IMR-90 (cell line): ENCODE measurements around the gene IL16. TPM values are rescaled to one million over a fixed set of nuclear protein-coding genes. Genes with fewer than 3 reads are reported as not detected.

ENCODE experiments used
- ATAC-seq: fragments of 200-7000 bp; cut with Tn5 transposase; 2 replicates; pipeline ENCODE4 v1.9.1; 2020; ENCODE audit warnings: low read depth, mild to moderate bottlenecking, moderate library complexity
- BruUV-seq: library from RNA; stranded (reverse); fragments of 400-500 nt; replicated peaks from 2 replicates; lab custom pipeline; 2021; lab: Mats Ljungman, UMichigan
- CTCF ChIA-PET: fragments of 300-600 bp; formaldehyde crosslinking; extraction: SDS; loops from one replicate; lab custom pipeline; 2021; ENCODE audit warnings: antibody characterized with exemption; lab: Yijun Ruan, JAX
- POLR2A ChIA-PET: fragments of 300-600 bp; sonication (Branson Sonifier 250); formaldehyde crosslinking; loops from one replicate; lab custom pipeline; 2022; ENCODE audit warnings: antibody characterized with exemption; ENCODE audit not compliant: unreplicated experiment; lab: Charles Lee
- DNase-seq: peaks from one replicate; pipeline ENCODE4 v3.0.0; 2013
- H2AFZ ChIP-seq: replicated peaks from 2 replicates; pipeline ENCODE3; 2013; ENCODE audit warnings: low read length, mild to moderate bottlenecking; ENCODE audit not compliant: poor library complexity
- H2AK5ac ChIP-seq: 2 replicates; pipeline ENCODE4 v1.6.1; 2013; ENCODE audit warnings: low read depth, low read length, inconsistent platforms
- H2AK9ac ChIP-seq: replicated peaks from 2 replicates; pipeline ENCODE3; 2013; ENCODE audit warnings: mild to moderate bottlenecking, low read depth, low read length, moderate library complexity; ENCODE audit not compliant: poor library complexity
- H2BK120ac ChIP-seq: 2 replicates; pipeline ENCODE4 v1.6.1; 2013; ENCODE audit warnings: low read depth, low read length, inconsistent platforms
- H2BK15ac ChIP-seq: 3 replicates; pipeline ENCODE4 v1.6.1; 2013; ENCODE audit warnings: low read depth, low read length, inconsistent platforms
- H2BK20ac ChIP-seq: 2 replicates; pipeline ENCODE4 v1.6.1; 2013; ENCODE audit warnings: low read depth, mild to moderate bottlenecking, inconsistent platforms, low read length, moderate library complexity
- H2BK5ac ChIP-seq: 2 replicates; pipeline ENCODE4 v1.6.1; 2013; ENCODE audit warnings: mild to moderate bottlenecking, low read depth, low read length, inconsistent platforms; ENCODE audit not compliant: poor library complexity, severe bottlenecking
- H3K14ac ChIP-seq: replicated peaks from 2 replicates; pipeline ENCODE4 v1.6.1; 2013; ENCODE audit warnings: low read depth, low read length, inconsistent platforms
- H3K18ac ChIP-seq: 2 replicates; pipeline ENCODE4 v1.6.1; 2013; ENCODE audit warnings: low read depth, low read length, control low read depth
- H3K23ac ChIP-seq: 2 replicates; pipeline ENCODE4 v1.6.1; 2013; ENCODE audit warnings: low read depth, low read length, inconsistent platforms
- H3K27ac ChIP-seq: 2 replicates; pipeline ENCODE4 v1.5.1; 2013; ENCODE audit warnings: mild to moderate bottlenecking, control low read depth, low read length; ENCODE audit not compliant: insufficient read depth
- H3K27me3 ChIP-seq: 2 replicates; pipeline ENCODE4 v1.6.1; 2013; ENCODE audit warnings: low read length; ENCODE audit not compliant: control insufficient read depth, insufficient read depth
- H3K36me3 ChIP-seq: 2 replicates; pipeline ENCODE4 v1.6.1; 2013; ENCODE audit warnings: low read length, mixed read lengths; ENCODE audit not compliant: control insufficient read depth, insufficient read depth
- H3K4ac ChIP-seq: 2 replicates; pipeline ENCODE4 v1.6.1; 2013; ENCODE audit warnings: low read depth, low read length, inconsistent platforms
- H3K4me1 ChIP-seq: 2 replicates; pipeline ENCODE4 v1.6.1; 2013; ENCODE audit warnings: low read length, mixed read lengths; ENCODE audit not compliant: control insufficient read depth, insufficient read depth
- H3K4me2 ChIP-seq: 2 replicates; pipeline ENCODE4 v1.6.1; 2013; ENCODE audit warnings: low read depth, mild to moderate bottlenecking, control low read depth, low read length, moderate library complexity
- H3K4me3 ChIP-seq: 2 replicates; pipeline ENCODE4 v1.5.1; 2013; ENCODE audit warnings: low read depth, mild to moderate bottlenecking, control low read depth, low read length, moderate library complexity; ENCODE audit not compliant: insufficient read depth
- H3K56ac ChIP-seq: 2 replicates; pipeline ENCODE4 v1.6.1; 2013; ENCODE audit warnings: low read length, inconsistent platforms; ENCODE audit not compliant: insufficient read depth; ENCODE audit errors: extremely low read depth
- H3K79me1 ChIP-seq, 2 experiments: 2 replicates each; pipeline ENCODE4 v1.6.1; 2013; ENCODE audit warnings: low read length in 2 of 2, inconsistent platforms in 1 of 2, low read depth in 1 of 2
- H3K9ac ChIP-seq: 2 replicates; pipeline ENCODE4 v1.6.1; 2013; ENCODE audit warnings: low read depth, low read length, control low read depth
- H3K9me1 ChIP-seq: 2 replicates; pipeline ENCODE4 v1.6.1; 2013; ENCODE audit warnings: low read length, inconsistent platforms; ENCODE audit not compliant: insufficient read depth
- H3K9me3 ChIP-seq: 2 replicates; pipeline ENCODE4 v1.6.1; 2013; ENCODE audit warnings: low read length; ENCODE audit not compliant: control insufficient read depth, insufficient read depth
- H4K20me1 ChIP-seq: 2 replicates; pipeline ENCODE4 v1.6.1; 2013; ENCODE audit warnings: low read length, inconsistent platforms; ENCODE audit not compliant: insufficient read depth
- H4K5ac ChIP-seq: 2 replicates; pipeline ENCODE4 v1.6.1; 2013; ENCODE audit warnings: mild to moderate bottlenecking, low read depth, low read length, control low read depth
- H4K8ac ChIP-seq, 2 experiments: 2 replicates each; pipeline ENCODE4 v1.6.1; 2013; ENCODE audit warnings: low read depth in 2 of 2, low read length in 2 of 2, control low read depth in 1 of 2, inconsistent platforms in 1 of 2
- H4K91ac ChIP-seq: 2 replicates; pipeline ENCODE4 v1.6.1; 2013; ENCODE audit warnings: low read depth, low read length, inconsistent platforms; ENCODE audit not compliant: insufficient read depth
- BHLHE40 ChIP-seq: fragments of 150-350 bp; IDR thresholded peaks from 2 replicates; pipeline ENCODE4 v1.6.1; 2016; ENCODE audit warnings: mild to moderate bottlenecking, low read depth, low read length
- CEBPB ChIP-seq: IDR thresholded peaks from 2 replicates; pipeline ENCODE4 v1.6.1; 2012; ENCODE audit warnings: low read depth, low read length, improper control_type of control experiment
- CHD1 ChIP-seq: IDR thresholded peaks from 2 replicates; pipeline ENCODE4 v1.6.1; 2012; ENCODE audit warnings: low read depth, low read length, improper control_type of control experiment
- CTCF ChIP-seq: conservative IDR thresholded peaks from 2 replicates; pipeline ENCODE4 v1.5.1; 2012; ENCODE audit warnings: mild to moderate bottlenecking, low read depth, low read length, improper control_type of control experiment
- FOS ChIP-seq: fragments of 150-350 bp; IDR thresholded peaks from 2 replicates; pipeline ENCODE4 v1.6.1; 2016; ENCODE audit warnings: low read depth, low read length
- MAFK ChIP-seq: IDR thresholded peaks from 2 replicates; pipeline ENCODE4 v1.6.1; 2012; ENCODE audit warnings: low read depth, low read length, improper control_type of control experiment
- MAZ ChIP-seq: IDR thresholded peaks from 2 replicates; pipeline ENCODE4 v1.6.1; 2012; ENCODE audit warnings: low read depth, mild to moderate bottlenecking, low read length, improper control_type of control experiment, moderate library complexity, borderline replicate concordance
- MXI1 ChIP-seq: IDR thresholded peaks from 2 replicates; pipeline ENCODE4 v1.6.1; 2012; ENCODE audit warnings: low read depth, mild to moderate bottlenecking, low read length, moderate library complexity, borderline replicate concordance
- NFE2L2 ChIP-seq: fragments of 150-350 bp; IDR thresholded peaks from 2 replicates; pipeline ENCODE4 v1.6.1; 2016; ENCODE audit warnings: low read depth, mild to moderate bottlenecking, low read length
- POLR2A ChIP-seq: IDR thresholded peaks from 2 replicates; pipeline ENCODE4 v1.6.1; 2012; ENCODE audit warnings: mild to moderate bottlenecking, low read depth, low read length
- RAD21 ChIP-seq: IDR thresholded peaks from 2 replicates; pipeline ENCODE4 v1.6.1; 2012; ENCODE audit warnings: low read length, improper control_type of control experiment
- RCOR1 ChIP-seq: IDR thresholded peaks from 2 replicates; pipeline ENCODE4 v1.6.1; 2012; ENCODE audit warnings: mild to moderate bottlenecking, low read length, improper control_type of control experiment; ENCODE audit not compliant: insufficient replicate concordance
- RFX5 ChIP-seq: IDR thresholded peaks from 2 replicates; pipeline ENCODE4 v1.8.0; 2012; ENCODE audit warnings: low read depth, mild to moderate bottlenecking, low read length, moderate library complexity
- SMC3 ChIP-seq: fragments of 150-350 bp; IDR thresholded peaks from 2 replicates; pipeline ENCODE4 v1.6.1; 2016; ENCODE audit warnings: low read depth, mild to moderate bottlenecking, antibody characterized with exemption, low read length, moderate library complexity
- USF2 ChIP-seq: fragments of 150-350 bp; IDR thresholded peaks from 2 replicates; pipeline ENCODE4 v1.6.1; 2017; ENCODE audit warnings: mild to moderate bottlenecking, antibody characterized with exemption, low read length, low read depth
- WGBS, 2 experiments: methylation state at CpG; one replicate each; pipeline versions ENCODE4 v1.1.5 to v1.1.7; 2013; ENCODE audit warnings: missing lambda C conversion rate in 2 of 2; ENCODE audit not compliant: insufficient read length in 1 of 2; ENCODE audit errors: extremely low coverage in 2 of 2; 5-methylcytosine and 5-hydroxymethylcytosine counted together
- dilution Hi-C: fragments of 300-500 bp; cut with HindIII; formaldehyde crosslinking; loops from one replicate; pipeline ENCODE4 v1.14.3; 2018; ENCODE audit warnings: low sequenced_read_pairs; ENCODE audit not compliant: unreplicated experiment
- in situ Hi-C: fragments of 300-500 bp; cut with MboI; formaldehyde crosslinking; loops from 3 replicates; pipeline ENCODE4 v1.14.3; 2019; ENCODE audit warnings: low sequenced_read_pairs, inconsistent platforms, mixed read lengths
- intact Hi-C: fragments of 100-400 bp; cut with micrococcal nuclease; formaldehyde crosslinking; loops from 2 replicates; pipeline ENCODE4 v1.10.0; 2022
- polyA plus RNA-seq, 3 experiments: library from polyadenylated mRNA; depleted of rRNA; stranded (reverse); fragments of >200 nt; gene quantifications; 2 replicates each; pipeline ENCODE4 v1.2.3, GENCODE V29; 2012; ENCODE audit warnings: low replicate concordance in 1 of 3
- total RNA-seq: library from RNA; depleted of rRNA; stranded (reverse); fragments of >200 nt; gene quantifications from 2 replicates; pipeline ENCODE4 v1.2.3, GENCODE V29; 2012
- TF ChIP-seq, protein P1 (sequence below): fragments of 150-350 bp; IDR thresholded peaks from 2 replicates; pipeline ENCODE4 v1.6.1; 2016; ENCODE audit warnings: low read depth, mild to moderate bottlenecking, low read length, moderate library complexity, borderline replicate concordance

Gene IL16
- total and polyA plus RNA-seq, 2 of the 4 experiments (the other 2 are of a cell fraction) = 0.18 to 0.27 TPM

- in situ Hi-C loops = no loop called here
- intact Hi-C loops = no loop called here
- TF ChIP-seq POLR2A = no peak
- TF ChIP-seq FOS = no peak
- no peak for TF ChIP-seq RCOR1
- no peak for TF ChIP-seq CTCF
- no peak for TF ChIP-seq NFE2L2
- TF ChIP-seq SMC3 = no peak
- no peak for TF ChIP-seq USF2
- TF ChIP-seq CEBPB = no peak
- TF ChIP-seq, protein P1, sequence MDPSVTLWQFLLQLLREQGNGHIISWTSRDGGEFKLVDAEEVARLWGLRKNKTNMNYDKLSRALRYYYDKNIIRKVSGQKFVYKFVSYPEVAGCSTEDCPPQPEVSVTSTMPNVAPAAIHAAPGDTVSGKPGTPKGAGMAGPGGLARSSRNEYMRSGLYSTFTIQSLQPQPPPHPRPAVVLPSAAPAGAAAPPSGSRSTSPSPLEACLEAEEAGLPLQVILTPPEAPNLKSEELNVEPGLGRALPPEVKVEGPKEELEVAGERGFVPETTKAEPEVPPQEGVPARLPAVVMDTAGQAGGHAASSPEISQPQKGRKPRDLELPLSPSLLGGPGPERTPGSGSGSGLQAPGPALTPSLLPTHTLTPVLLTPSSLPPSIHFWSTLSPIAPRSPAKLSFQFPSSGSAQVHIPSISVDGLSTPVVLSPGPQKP = no peak
- no peak for TF ChIP-seq BHLHE40
- no peak for TF ChIP-seq MAFK
- TF ChIP-seq RAD21 = no peak
- TF ChIP-seq MAZ = no peak
- TF ChIP-seq MXI1 = no peak
- no peak for TF ChIP-seq RFX5
- TF ChIP-seq CHD1 = no peak
- ATAC-seq (no peak), DNase-seq (no peak)
- Histone ChIP-seq H3K4me3 (no peak overlapping the region), H4K91ac (no peak overlapping the region), H3K9me3 (peaks cover 2% of the 10 kb centered on the region; the same call in 1 of the 2 replicates), H2AK5ac (no peak overlapping the region), H4K20me1 (no peaks in the 10 kb centered on the region), H2BK120ac (no peak overlapping the region), H2BK5ac (no peak overlapping the region), H3K4ac (no peak overlapping the region), H3K27me3 (no peaks in the 10 kb centered on the region), H2BK20ac (no peak overlapping the region), H3K4me1 (peaks cover 2% of the 10 kb centered on the region; the same call in 1 of the 2 replicates), H3K56ac (no peak overlapping the region), H3K9me1 (no peaks in the 10 kb centered on the region; the same call in 1 of the 2 replicates), H3K9ac (no peak overlapping the region), H3K18ac (no peak overlapping the region), H3K79me1 (no peaks in the 10 kb centered on the region), H3K36me3 (no peaks in the 10 kb centered on the region), H3K14ac (no peak overlapping the region), H4K5ac (no peak overlapping the region), H3K4me2 (no peak overlapping the region), H2AK9ac (no peak overlapping the region), H4K8ac (no peak overlapping the region), H2AFZ (no peak overlapping the region), H2BK15ac (no peak overlapping the region), H3K27ac (no peak overlapping the region), H3K23ac (no peak overlapping the region)
- CTCF ChIA-PET = interaction anchor here (0.9 kb wide), 1 partner anchor 22 kb away, joined by 5 read pairs; no protein-coding TSS in a partner anchor
- POLR2A ChIA-PET = no interaction called here
- BruUV-seq = no TSS peak
- dilution Hi-C loops = no loop called here
- WGBS, 2 experiments = no CpG with 5 or more reads among the region's 1 CpG
Measured at GRCh38 chr15:81244306-81244705, 47.6 kb downstream of the IL16 start.
